ENCODE measurements around the gene CDRT15.
"Not testable (repeated sequence)": the region's sequence is repeated elsewhere in the genome, so short reads cannot be mapped to it uniquely, and the experiment has no call there.

Gene CDRT15

DNA sequence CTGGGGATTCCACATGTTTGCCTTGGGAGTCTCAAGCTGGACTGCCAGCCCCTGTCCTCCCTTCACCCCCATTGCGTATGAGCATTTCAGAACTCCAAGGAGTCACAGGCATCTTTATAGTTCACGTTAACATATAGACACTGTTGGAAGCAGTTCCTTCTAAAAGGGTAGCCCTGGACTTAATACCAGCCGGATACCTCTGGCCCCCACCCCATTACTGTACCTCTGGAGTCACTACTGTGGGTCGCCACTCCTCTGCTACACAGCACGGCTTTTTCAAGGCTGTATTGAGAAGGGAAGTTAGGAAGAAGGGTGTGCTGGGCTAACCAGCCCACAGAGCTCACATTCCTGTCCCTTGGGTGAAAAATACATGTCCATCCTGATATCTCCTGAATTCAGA, 28.9 kb downstream of the CDRT15 start:
- DNase-seq (ENCODE audit: low read depth), result no peak

GRCh38 chr17:14206891-14207290, 29.8 kb downstream of the CDRT15 start:
- no peak for DNase-seq (ENCODE audit: low read depth)

- DNase-seq (ENCODE audit: low read depth), result no peak
These were observed 30.6 kb downstream of the CDRT15 start for GRCh38 chr17:14205992-14206461.

DNA sequence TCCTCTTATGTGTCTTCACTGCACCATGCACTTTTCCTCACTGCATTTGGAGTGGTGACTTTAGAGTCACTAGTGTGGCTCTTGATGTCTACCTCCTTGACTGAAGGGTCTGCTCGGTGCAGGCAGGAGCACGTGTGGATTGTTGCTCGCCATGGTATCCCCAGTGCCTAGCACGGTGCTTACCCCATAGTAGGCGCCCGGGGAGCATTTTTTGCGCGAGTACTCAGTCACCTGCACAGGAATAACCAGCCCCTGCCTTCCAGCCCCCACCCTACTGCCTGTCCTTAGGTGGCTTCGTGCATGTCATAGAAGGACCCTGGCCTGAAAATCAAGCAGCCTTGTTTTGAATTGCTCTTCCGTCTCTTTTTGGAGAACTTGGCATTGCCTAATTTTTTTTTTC, 31.3 kb downstream of the CDRT15 start:
- DNase-seq (ENCODE audit: low read depth), result no peak

DNA sequence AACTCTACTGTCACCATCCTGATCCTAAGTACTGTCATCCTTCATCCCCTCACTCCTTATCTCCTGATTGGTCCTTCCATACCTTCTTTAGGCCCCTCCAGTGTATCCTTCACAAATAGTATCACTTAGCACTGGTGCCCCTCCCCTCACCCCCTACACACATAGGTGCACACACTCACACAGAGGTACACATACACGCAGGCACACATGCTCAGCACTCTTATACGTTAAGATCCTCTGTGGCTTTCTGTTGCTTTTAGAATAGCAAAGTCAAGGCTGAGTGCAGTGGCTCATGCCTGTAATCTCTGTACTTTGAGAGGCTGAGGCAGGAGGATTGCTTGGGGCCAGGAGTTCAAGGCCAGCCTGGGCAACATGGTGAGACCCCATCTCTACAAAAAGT, 32.1 kb downstream of the CDRT15 start:
- DNase-seq (ENCODE audit: low read depth), result no peak

- DNase-seq (ENCODE audit: low read depth), result no peak
These were observed 32.6 kb downstream of the CDRT15 start for GRCh38 chr17:14204084-14204483.

- DNase-seq (ENCODE audit: low read depth), result no peak
These were observed 33.3 kb downstream of the CDRT15 start for GRCh38 chr17:14203388-14203787.

DNA sequence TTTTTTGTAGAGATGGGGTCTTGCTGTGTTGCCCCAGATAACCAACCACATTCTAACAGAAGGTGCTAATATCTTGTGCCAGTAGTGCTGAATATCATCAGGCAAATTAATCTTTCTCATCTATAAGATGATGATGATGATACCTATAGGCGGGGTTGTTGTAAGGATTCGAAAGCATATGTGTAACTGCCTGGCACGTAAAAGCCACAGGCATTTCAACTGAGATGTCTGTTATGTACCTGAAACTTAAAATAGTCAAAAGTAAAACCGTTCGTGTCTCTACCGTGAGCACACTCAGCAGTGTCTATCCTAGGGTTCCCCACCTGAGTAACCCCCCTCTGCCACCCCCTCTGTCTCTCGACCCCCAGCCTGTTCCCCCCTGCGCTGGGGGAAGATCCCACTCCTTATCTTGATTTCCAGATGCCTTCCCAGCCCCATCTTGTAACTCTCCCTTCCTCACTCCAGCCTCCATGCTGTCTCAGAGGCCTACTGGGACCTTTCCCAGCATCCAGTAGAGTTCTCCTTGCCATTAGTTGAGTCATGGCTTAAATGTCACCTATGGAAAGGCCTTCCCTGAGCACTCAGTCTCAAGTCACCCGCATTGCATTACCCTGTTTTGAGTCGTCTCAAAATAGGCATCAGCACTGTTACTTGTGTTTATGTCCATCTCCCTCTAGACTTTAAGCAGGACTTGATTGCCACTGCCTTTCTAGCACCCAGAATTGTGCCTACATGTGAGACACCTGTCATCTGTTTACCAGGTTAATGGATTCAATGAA, 34.1 kb downstream of the CDRT15 start:
- DNase-seq (ENCODE audit: low read depth), result no peak

DNA sequence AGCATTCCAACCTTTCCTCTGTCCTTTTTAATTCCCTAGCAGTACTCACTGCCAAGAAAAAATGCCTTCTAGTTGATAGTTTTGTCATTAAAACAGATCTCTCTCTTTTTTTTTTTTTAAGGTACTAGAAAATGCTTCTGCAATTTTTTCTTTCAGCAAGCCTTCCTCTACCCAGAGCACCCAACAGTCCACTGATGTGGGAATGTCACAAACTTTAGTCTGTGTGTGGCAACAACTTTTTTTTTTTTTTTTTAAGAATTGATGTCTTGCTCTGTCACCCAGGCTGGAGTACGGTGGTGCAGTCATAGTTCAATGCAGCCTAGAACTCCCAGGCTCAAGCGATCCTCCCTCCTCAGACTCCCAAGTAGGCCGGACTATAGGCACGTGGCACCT, 34.7 kb downstream of the CDRT15 start:
- no peak for DNase-seq (ENCODE audit: low read depth)

GRCh38 chr17:14201021-14201987, 35.4 kb downstream of the CDRT15 start:
- peak; percentile 10 for DNase-seq (ENCODE audit: low read depth)

DNA sequence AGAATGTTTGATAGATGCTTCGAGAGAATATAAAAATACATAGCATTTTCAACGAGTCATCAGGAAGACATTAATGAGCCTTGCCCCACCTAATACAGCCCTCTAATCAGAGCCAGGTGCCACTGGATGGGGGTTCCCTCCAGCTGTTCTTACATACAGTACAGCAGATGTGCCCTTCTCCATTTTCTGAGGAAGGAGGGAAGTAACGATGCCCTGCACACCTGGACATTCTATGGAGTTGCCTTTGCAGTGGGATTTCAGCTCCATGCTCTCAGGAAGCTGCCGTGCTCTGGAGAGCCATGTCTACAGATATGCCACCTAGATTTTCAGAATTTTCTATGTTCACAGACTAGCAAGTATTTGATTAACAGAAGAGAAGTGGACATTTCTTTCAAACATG, 36.3 kb downstream of the CDRT15 start:
- no peak for DNase-seq (ENCODE audit: low read depth)

DNA sequence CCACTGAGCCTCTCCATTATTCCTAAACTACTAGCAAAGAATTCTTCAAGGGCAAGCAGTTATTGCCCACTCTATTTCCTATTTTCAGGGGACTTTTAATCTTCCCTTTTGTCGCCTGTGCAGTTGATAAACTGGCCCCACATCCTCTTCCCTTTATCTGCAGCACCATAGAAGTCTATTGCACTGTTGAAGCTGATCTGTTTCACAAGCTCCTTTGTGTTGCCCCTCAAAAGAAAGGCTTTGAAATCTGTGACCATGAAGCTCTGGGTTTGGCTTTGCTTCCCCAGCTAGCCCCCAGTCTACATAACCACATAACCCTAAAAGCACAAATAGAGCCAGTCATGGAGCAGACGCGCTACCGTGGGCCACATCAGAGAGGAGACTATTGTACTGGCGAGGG, 37.1 kb downstream of the CDRT15 start:
- no peak for DNase-seq (ENCODE audit: low read depth)

GRCh38 chr17:14198575-14198974, 38.1 kb downstream of the CDRT15 start:
- no peak for DNase-seq (ENCODE audit: low read depth)

GRCh38 chr17:14198013-14198412, 38.6 kb downstream of the CDRT15 start:
- no peak for DNase-seq (ENCODE audit: low read depth)

GRCh38 chr17:14197586-14197985, 39.1 kb downstream of the CDRT15 start:
- no peak for DNase-seq (ENCODE audit: low read depth)

GRCh38 chr17:14197057-14197456, 39.6 kb downstream of the CDRT15 start:
- DNase-seq (ENCODE audit: low read depth), result no peak

DNA sequence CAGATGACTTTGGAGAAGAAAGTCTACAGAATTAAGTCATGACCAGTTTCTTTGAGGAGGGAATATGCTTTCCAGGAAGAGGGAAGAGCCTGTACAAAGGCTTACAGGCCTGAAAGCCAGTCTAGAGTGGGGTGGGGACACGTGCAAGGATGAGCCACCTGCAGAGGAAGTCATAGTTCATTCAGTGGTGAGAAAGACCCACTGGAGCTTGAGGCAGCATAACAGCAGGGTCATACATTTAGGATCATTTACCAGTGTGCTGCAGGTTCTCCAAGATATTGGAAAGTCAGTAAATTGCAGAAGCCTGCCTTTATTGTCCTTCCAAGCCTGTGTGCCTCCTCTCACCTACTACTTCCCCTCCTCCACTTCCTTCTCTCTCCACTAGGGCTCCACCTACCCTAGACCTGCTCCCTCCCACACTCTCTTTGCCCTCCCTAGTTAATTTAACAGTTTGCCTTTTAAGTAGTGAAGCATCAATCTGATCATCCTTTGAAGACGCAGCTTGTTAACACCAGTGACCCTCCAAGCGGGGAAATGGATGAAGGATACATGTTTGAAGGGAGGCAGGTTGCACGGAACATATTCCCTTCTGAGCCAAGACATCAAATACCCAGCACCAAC, 40.2 kb downstream of the CDRT15 start:
- DNase-seq (ENCODE audit: low read depth), result no peak

- DNase-seq (ENCODE audit: low read depth), result not testable (repeated sequence)
These were observed 43.9 kb downstream of the CDRT15 start for GRCh38 chr17:14192636-14193344.

GRCh38 chr17:14192039-14192438, 44.6 kb downstream of the CDRT15 start:
- not testable (repeated sequence) for DNase-seq (ENCODE audit: low read depth)

DNA sequence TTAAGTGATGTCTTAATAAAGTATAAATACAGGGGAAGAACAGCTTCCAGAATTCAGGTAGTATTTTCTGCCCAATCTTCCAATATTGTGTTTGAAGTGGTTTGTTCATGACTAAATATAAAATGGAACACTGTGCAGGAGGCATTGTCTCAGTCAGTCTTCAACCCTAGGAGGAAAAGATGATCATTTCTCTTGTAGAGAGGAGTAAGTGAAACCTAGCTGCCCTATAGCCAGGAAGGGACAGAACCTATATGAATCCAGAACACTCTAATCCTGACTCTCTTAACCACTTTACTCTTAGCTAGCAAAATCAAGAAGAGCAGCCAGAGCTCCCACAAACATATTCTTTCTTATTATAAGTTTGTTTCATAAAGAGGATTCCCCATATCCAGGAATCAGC, 45.2 kb downstream of the CDRT15 start:
- not testable (repeated sequence) for DNase-seq (ENCODE audit: low read depth)

GRCh38 chr17:14190774-14191173, 45.9 kb downstream of the CDRT15 start:
- not testable (repeated sequence) for DNase-seq (ENCODE audit: low read depth)

- DNase-seq (ENCODE audit: low read depth), result not testable (repeated sequence)
These were observed 50.2 kb downstream of the CDRT15 start for GRCh38 chr17:14186443-14186842.
